Muscle of leg (tissue), 11 donors: Measurements from ENCODE around the gene SPTBN1. TPM values are rescaled to one million over a fixed set of nuclear protein-coding genes. Genes with fewer than 3 reads are reported as not detected.
"Not testable (repeated sequence)": the region's sequence is repeated elsewhere in the genome, so short reads cannot be mapped to it uniquely, and the experiment has no call there.

Experiments
- DNase-seq: peaks from one replicate; pipeline ENCODE4 v3.0.0; 2013
- H3K27ac ChIP-seq: one replicate; pipeline ENCODE4 v1.5.1; 2013; ENCODE audit warnings: mild to moderate bottlenecking, low read length, control low read depth
- H3K27me3 ChIP-seq: one replicate; pipeline ENCODE4 v1.6.1; 2013; ENCODE audit warnings: low read length; ENCODE audit not compliant: control insufficient read depth, insufficient read depth
- H3K36me3 ChIP-seq: one replicate; pipeline ENCODE4 v1.6.1; 2013; ENCODE audit warnings: low read length; ENCODE audit not compliant: control insufficient read depth, insufficient read depth
- H3K4me1 ChIP-seq: one replicate; pipeline ENCODE4 v1.6.1; 2013; ENCODE audit warnings: low read length; ENCODE audit not compliant: control insufficient read depth, insufficient read depth
- H3K4me3 ChIP-seq: one replicate; pipeline ENCODE4 v1.5.1; 2013; ENCODE audit warnings: low read length, control low read depth
- H3K9me3 ChIP-seq: replicated peaks from 2 replicates; pipeline ENCODE4 v1.6.1; 2013; ENCODE audit warnings: low read depth, low read length; ENCODE audit not compliant: control insufficient read depth
- WGBS: methylation state at CpG from one replicate; pipeline ENCODE4 v1.1.5; 2013; ENCODE audit warnings: missing lambda C conversion rate; ENCODE audit not compliant: insufficient coverage; 5-methylcytosine and 5-hydroxymethylcytosine counted together
- polyA plus RNA-seq, 8 donors: library from polyadenylated mRNA; unstranded; fragments of 120-200 nt; gene quantifications; one replicate each; pipeline versions ENCODE4 v1.2.1 to v1.2.3, GENCODE V29; 2013; ENCODE audit warnings: inconsistent platforms in 1 of 8, low replicate concordance in 1 of 8; ENCODE audit not compliant: insufficient read length in 8 of 8, insufficient read depth in 1 of 8
- total RNA-seq: library from RNA; stranded (reverse); fragments of 120-200 nt; gene quantifications from one replicate; pipeline ENCODE4 v1.2.4, GENCODE V29; 2013

SPTBN1 gene
- total and polyA plus RNA-seq, 9 donors: 228 to 333 (median 273) TPM

- H3K9me3 ChIP-seq: no peaks in the 10 kb centered on the region
- peak overlapping the region; percentile 18 for H3K27ac ChIP-seq
- H3K4me3 ChIP-seq: no peak overlapping the region
- 92% methylated on average over 4 of the region's 4 CpGs for WGBS
- H3K4me1 ChIP-seq: peaks cover 43% of the 10 kb centered on the region
- no peak for DNase-seq
- no peaks in the 10 kb centered on the region for H3K27me3 ChIP-seq
- peaks cover 2% of the 10 kb centered on the region for H3K36me3 ChIP-seq
These were observed 21.8 kb downstream of the SPTBN1 start for GRCh38 chr2:54477896-54478295.

- no peak overlapping the region for H3K4me3 ChIP-seq
- H3K4me1 ChIP-seq: peaks cover 51% of the 10 kb centered on the region
- no CpG with 5 or more reads among the region's 1 CpG for WGBS
- no peak for DNase-seq
- H3K9me3 ChIP-seq: no peaks in the 10 kb centered on the region
- H3K27me3 ChIP-seq: no peaks in the 10 kb centered on the region
- H3K27ac ChIP-seq: no peak overlapping the region
- H3K36me3 ChIP-seq: peaks cover 5% of the 10 kb centered on the region
These were observed 22.8 kb downstream of the SPTBN1 start for GRCh38 chr2:54478899-54479298.

DNA sequence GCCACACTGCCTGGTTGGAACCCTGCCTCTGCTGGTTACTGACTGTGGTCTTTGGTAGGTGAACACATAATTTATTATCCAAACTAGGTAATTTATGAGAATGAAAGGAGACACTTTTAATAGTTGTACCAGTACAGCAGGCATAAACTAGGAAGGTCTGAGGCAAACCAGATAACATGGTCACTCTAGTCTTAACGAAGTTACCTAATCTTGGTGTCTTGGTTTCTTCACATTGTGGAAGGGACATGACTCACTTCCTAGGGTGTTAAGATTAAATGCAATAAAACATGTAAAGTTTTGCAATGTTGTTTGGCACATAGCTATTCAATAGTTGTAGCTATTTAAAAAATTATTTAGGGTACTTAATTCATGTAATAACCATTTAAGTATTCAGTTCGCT lies 23.3 kb downstream of the SPTBN1 start:
- 100% methylated on average over 1 of the region's 2 CpGs for WGBS
- no peak for DNase-seq
- H3K27me3 ChIP-seq: no peaks in the 10 kb centered on the region
- no peak overlapping the region for H3K27ac ChIP-seq
- H3K4me3 ChIP-seq: no peak overlapping the region
- no peaks in the 10 kb centered on the region for H3K9me3 ChIP-seq
- peaks cover 54% of the 10 kb centered on the region for H3K4me1 ChIP-seq
- H3K36me3 ChIP-seq: peaks cover 5% of the 10 kb centered on the region

DNA sequence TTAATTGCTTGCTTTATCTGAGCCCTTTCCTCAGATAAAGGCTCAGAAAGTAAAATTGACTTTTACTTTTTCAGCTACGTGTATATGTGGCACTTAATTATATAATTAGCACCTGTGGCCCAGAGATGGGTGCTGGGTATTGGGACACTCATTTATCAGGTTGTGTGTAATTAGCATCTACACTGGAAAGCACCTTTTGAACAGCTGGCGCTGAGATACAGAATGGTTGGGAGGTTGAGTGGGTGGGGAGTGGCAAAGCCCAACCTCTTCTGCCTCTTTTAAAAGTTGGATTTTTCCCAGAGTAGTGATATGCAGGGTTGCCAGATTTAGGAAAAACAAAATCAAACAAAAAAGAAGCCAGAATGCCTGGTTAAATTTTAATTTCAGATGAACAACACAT lies 23.9 kb downstream of the SPTBN1 start:
- Histone ChIP-seq H3K36me3 (peaks cover 5% of the 10 kb centered on the region), H3K27ac (no peak overlapping the region), H3K27me3 (no peaks in the 10 kb centered on the region), H3K4me1 (peaks cover 55% of the 10 kb centered on the region), H3K4me3 (no peak overlapping the region), H3K9me3 (no peaks in the 10 kb centered on the region)
- no CpG with 5 or more reads among the region's 2 CpGs for WGBS
- no peak for DNase-seq

GRCh38 chr2:54481686-54482085 lies 25.6 kb downstream of the SPTBN1 start:
- H3K27ac ChIP-seq: no peak overlapping the region
- H3K4me1 ChIP-seq: peaks cover 49% of the 10 kb centered on the region
- no peaks in the 10 kb centered on the region for H3K27me3 ChIP-seq
- H3K36me3 ChIP-seq: peaks cover 3% of the 10 kb centered on the region
- whole genome bisulfite sequencing: 75% methylated on average over 1 of the region's 3 CpGs
- no peak overlapping the region for H3K4me3 ChIP-seq
- H3K9me3 ChIP-seq: no peaks in the 10 kb centered on the region
- no peak for DNase-seq

DNA sequence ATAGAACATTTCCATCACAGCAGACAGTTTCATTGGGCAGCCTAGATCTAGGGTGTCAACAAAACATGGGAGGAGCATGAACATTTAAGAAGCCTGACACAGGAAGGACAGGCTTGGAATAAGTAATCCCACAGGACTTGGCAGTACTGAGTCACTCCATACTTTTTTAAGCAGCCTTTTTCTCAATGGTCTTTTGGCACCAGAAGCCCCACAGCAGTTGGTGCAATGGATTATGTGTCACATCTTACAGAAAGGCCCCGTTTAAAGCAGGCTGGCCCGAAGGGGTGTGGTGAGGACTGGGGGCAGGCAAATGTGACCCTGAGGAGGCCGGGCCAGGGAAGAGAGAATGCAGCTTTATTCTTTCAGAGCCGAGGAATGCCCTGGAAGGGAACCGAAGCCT lies 26.6 kb downstream of the SPTBN1 start:
- DNase-seq: peak; percentile 89
- Histone ChIP-seq H3K4me3 (no peak overlapping the region), H3K36me3 (peaks cover 3% of the 10 kb centered on the region), H3K27ac (peak overlapping the region; percentile 43), H3K4me1 (peaks cover 46% of the 10 kb centered on the region), H3K27me3 (no peaks in the 10 kb centered on the region), H3K9me3 (no peaks in the 10 kb centered on the region)
- 24% methylated on average over 5 of the region's 5 CpGs for WGBS

DNA sequence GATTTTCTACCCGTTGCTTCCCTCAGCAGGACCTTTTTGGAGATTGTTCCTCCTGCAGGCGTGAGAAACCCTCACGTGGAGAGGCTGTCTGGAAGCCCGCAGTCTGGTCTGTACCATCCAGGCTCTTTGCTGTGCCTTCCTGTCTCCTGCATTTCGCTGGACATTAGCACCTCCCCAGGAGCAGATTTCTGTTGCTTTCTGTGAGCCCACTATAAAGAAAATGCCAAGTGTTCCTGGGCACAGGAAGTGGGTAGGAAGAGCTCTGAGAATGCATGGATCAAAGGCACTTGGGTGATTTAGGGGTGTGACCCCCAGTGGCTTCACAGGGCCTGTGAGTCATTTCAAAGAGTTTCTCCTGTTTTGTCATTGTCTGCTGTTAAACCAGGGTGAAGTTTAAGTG lies 27.3 kb downstream of the SPTBN1 start:
- Histone ChIP-seq H3K4me3 (no peak overlapping the region), H3K27me3 (no peaks in the 10 kb centered on the region), H3K36me3 (peaks cover 3% of the 10 kb centered on the region), H3K9me3 (no peaks in the 10 kb centered on the region), H3K4me1 (peaks cover 44% of the 10 kb centered on the region), H3K27ac (peak overlapping the region; percentile 43)
- 29% methylated on average over 5 of the region's 5 CpGs for WGBS
- DNase-seq: no peak

GRCh38 chr2:54485756-54486155 lies 29.6 kb downstream of the SPTBN1 start:
- not testable (repeated sequence) for H3K27me3 ChIP-seq, H3K4me3 ChIP-seq, H3K27ac ChIP-seq, DNase-seq, H3K9me3 ChIP-seq, H3K36me3 ChIP-seq
- 95% methylated on average over 17 of the region's 35 CpGs for WGBS
- H3K4me1 ChIP-seq: peaks cover 40% of the 10 kb centered on the region

- H3K4me1 ChIP-seq: peaks cover 35% of the 10 kb centered on the region
- DNase-seq: no peak
- no peak overlapping the region for H3K27ac ChIP-seq
- H3K9me3 ChIP-seq: no peaks in the 10 kb centered on the region
- 80% methylated on average over 1 of the region's 4 CpGs for WGBS
- H3K4me3 ChIP-seq: no peak overlapping the region
- H3K27me3 ChIP-seq: no peaks in the 10 kb centered on the region
- H3K36me3 ChIP-seq: peaks cover 3% of the 10 kb centered on the region
These were observed 30.6 kb downstream of the SPTBN1 start for GRCh38 chr2:54486766-54487165.

GRCh38 chr2:54490863-54491262 lies 34.7 kb downstream of the SPTBN1 start:
- Histone ChIP-seq H3K36me3 (peaks cover 3% of the 10 kb centered on the region), H3K4me3 (no peak overlapping the region), H3K4me1 (peaks cover 7% of the 10 kb centered on the region), H3K27ac (no peak overlapping the region), H3K9me3 (no peaks in the 10 kb centered on the region), H3K27me3 (no peaks in the 10 kb centered on the region)
- 57% methylated on average over 1 of the region's 2 CpGs for WGBS
- DNase-seq: no peak

DNA sequence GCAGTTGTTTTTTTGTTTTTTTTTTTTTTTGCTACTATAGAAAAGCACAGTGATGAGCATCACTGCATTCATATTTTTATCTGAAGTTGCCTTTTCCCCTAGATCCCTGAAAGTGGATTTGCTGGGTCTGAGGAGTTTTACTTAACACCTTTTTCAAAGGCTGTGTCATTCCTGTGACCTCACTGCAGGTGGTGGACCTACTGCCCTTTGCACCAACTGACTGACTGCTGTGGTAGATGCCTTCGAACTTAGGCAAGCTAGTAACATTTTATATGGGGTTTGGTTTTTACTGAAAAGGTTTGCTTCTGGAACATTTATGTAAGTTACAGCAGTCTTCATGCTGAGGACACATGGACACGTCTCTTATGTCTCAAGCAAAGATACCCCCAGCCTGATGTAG lies 36.2 kb downstream of the SPTBN1 start:
- Histone ChIP-seq H3K9me3 (no peaks in the 10 kb centered on the region), H3K27ac (no peak overlapping the region), H3K4me1 (peaks cover 10% of the 10 kb centered on the region), H3K36me3 (peaks cover 3% of the 10 kb centered on the region), H3K4me3 (no peak overlapping the region), H3K27me3 (no peaks in the 10 kb centered on the region)
- DNase-seq: no peak
- no CpG with 5 or more reads among the region's 2 CpGs for WGBS
